MG63 (cell line): ENCODE data around the gene WDR72. TPM values are rescaled to one million over a fixed set of nuclear protein-coding genes. Genes with fewer than 3 reads are reported as not detected.

Source experiments
- DNase-seq: peaks from one replicate; pipeline ENCODE4 v3.0.0-alpha.2; 2020
- H3K27me3 ChIP-seq: fragments of 250-450 bp; sonication (Bioruptor Pico); 2 replicates; pipeline ENCODE4 v1.5.1; 2020; ENCODE audit warnings: mild to moderate bottlenecking, moderate library complexity
- H3K36me3 ChIP-seq: fragments of 250-450 bp; sonication (Bioruptor Pico); 2 replicates; pipeline ENCODE4 v1.5.1; 2020; ENCODE audit warnings: mild to moderate bottlenecking, moderate library complexity
- H3K4me3 ChIP-seq: fragments of 250-450 bp; sonication (Bioruptor Pico); 2 replicates; pipeline ENCODE4 v1.5.1; 2020; ENCODE audit warnings: mild to moderate bottlenecking, moderate library complexity
- H3K9me3 ChIP-seq: fragments of 250-450 bp; sonication (Bioruptor Pico); 2 replicates; pipeline ENCODE4 v1.5.1; 2020; ENCODE audit warnings: mild to moderate bottlenecking, moderate library complexity
- total RNA-seq: library from RNA; depleted of rRNA; stranded (reverse); fragments of >200 nt; shearing (Covaris generic); gene quantifications from 2 replicates; pipeline ENCODE4 v1.2.3, GENCODE V29; 2014; ENCODE audit warnings: low replicate concordance; rRNA removed

The WDR72 gene
- total RNA-seq, 1 experiment from 2014 or later, result not detected

DNA sequence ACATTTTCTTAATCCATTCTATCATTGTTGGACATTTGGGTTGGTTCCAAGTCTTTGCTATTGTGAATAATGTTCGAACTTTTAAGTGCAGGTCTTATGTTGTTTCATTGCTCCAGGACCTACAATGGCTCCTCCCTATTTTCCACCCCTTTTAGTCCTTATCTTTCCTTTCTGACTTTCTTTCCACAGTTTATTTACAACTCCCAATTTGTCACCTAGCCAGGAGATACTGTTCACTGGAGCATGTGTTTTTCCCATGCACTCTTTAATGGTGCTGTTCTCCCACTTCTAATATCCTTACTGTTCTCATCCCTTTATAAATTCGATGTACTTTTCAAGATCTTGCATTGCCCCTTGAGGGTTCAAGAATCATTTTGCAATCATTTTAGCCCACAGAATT is 290.0 kb downstream of the WDR72 start:
- H3K9me3 ChIP-seq, result no peaks in the 10 kb centered on the region
- H3K4me3 ChIP-seq, result no peak overlapping the region
- peaks cover 4% of the 10 kb centered on the region; the same call in 1 of the 2 replicates for H3K27me3 ChIP-seq
- no peaks in the 10 kb centered on the region for H3K36me3 ChIP-seq
- no peak for DNase-seq

Other genes with a start within 250 kb of the WDR72 start
- gene UNC13C, start 218.8 kb upstream of the WDR72 start, total RNA-seq, result not detected in 2 replicates